Measurements from ENCODE around the gene DHX35. TPM values are rescaled to one million over a fixed set of nuclear protein-coding genes. Genes with fewer than 3 reads are reported as not detected.
A peak's percentile ranks its signal among the peaks of the same experiment; 100 is the strongest.

Gene DHX35
- total and polyA plus RNA-seq, 10 of the 15 experiments (the other 5 are each of a cell fraction or from before 2014, with no cell fraction given): 4.3 to 21.6 (median 14.9) TPM

DNA sequence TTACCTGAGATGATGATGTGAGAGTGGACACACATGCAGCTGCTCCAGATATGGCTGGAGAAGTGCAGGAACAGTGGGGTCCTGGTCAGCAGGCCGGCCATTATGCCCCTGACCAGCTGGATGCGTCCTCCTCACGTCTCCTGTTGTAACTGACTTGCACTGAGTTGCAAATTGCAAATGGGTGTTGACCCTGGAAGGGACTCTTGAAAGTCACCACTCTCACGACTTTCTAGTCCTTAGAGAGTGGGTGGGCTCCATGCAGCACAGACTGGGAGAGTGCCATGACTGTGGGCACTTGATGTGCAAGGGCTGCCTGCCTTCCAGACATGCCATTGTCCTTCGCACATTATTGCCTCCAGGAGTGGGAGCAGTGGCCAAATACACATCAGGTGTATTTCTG lies 25.1 kb upstream of the DHX35 start:
- H3K27ac ChIP-seq (ENCODE audit: control insufficient read depth, insufficient read depth): no peak overlapping the region
- no peak overlapping the region for H2AFZ ChIP-seq (ENCODE audit: control insufficient read depth, low read depth, low read length)
- TF ChIP-seq RAD51 (IDR thresholded peaks at IDR 0.05) (no peak), YY1 (IDR thresholded peaks at IDR 0.05; ENCODE audit: low read depth, low read length) (no peak)
- TF ChIP-seq, protein P1, sequence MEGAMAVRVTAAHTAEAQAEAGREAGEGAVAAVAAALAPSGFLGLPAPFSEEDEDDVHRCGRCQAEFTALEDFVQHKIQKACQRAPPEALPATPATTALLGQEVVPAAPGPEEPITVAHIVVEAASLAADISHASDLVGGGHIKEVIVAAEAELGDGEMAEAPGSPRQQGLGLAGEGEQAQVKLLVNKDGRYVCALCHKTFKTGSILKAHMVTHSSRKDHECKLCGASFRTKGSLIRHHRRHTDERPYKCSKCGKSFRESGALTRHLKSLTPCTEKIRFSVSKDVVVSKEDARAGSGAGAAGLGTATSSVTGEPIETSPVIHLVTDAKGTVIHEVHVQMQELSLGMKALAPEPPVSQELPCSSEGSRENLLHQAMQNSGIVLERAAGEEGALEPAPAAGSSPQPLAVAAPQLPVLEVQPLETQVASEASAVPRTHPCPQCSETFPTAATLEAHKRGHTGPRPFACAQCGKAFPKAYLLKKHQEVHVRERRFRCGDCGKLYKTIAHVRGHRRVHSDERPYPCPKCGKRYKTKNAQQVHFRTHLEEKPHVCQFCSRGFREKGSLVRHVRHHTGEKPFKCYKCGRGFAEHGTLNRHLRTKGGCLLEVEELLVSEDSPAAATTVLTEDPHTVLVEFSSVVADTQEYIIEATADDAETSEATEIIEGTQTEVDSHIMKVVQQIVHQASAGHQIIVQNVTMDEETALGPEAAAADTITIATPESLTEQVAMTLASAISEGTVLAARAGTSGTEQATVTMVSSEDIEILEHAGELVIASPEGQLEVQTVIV (IDR thresholded peaks at IDR 0.05; ENCODE audit: borderline replicate concordance, partially characterized antibody): no peak
- no peaks in the 10 kb centered on the region for H3K27me3 ChIP-seq (replicated peaks in 1 of 2; ENCODE audit: control insufficient read depth in 2 of 2, insufficient read depth in 2 of 2, low read length in 1 of 2)
- FAIRE-seq (no peak), ATAC-seq (no peak), DNase-seq (ENCODE audit: low read depth, low spot score) (no peak)
- H4K20me1 ChIP-seq (ENCODE audit: control insufficient read depth, insufficient read depth): no peaks in the 10 kb centered on the region
- ChIA-PET CTCF (interaction anchor here (0.7 to 1.2 kb wide), 6 partner anchors 11 to 278 kb away, joined by 3 to 16 read pairs (median 4); no protein-coding TSS in a partner anchor), POLR2A (interaction anchor here (1.1 to 1.4 kb wide), 2 partner anchors 9 to 27 kb away, joined by 3 to 4 read pairs; no protein-coding TSS in a partner anchor), RAD21 (ENCODE audit: unreplicated experiment) (interaction anchor here (0.9 to 1.8 kb wide), 4 partner anchors 9 to 59 kb away, joined by 4 to 7 read pairs (median 5); partner anchors contain the start of gene FAM83D), SMC1A (ENCODE audit: uncharacterized antibody, unreplicated experiment) (interaction anchor here (0.7 to 1.3 kb wide), 6 partner anchors 14 to 111 kb away, joined by 3 to 6 read pairs (median 3); no protein-coding TSS in a partner anchor)
- peaks cover 23 to 34% of the 10 kb centered on the region in 2 experiments for H3K36me3 ChIP-seq (ENCODE audit: control insufficient read depth in 2 of 2, insufficient read depth in 2 of 2, low read length in 1 of 2)
- in situ Hi-C loops (cut with MboI): no loop called here
- H3K79me2 ChIP-seq (ENCODE audit: control insufficient read depth, insufficient read depth, low read length): peaks cover 76% of the 10 kb centered on the region
- H3K4me2 ChIP-seq (ENCODE audit: control insufficient read depth, insufficient read depth): peak overlapping the region; percentile 7; the same call in 1 of the 2 replicates
- intact Hi-C loops (cut with micrococcal nuclease; ENCODE audit: unreplicated experiment): no loop called here
- no peaks in the 10 kb centered on the region; the same call in 1 of the 2 replicates for H3K4me1 ChIP-seq (ENCODE audit: control insufficient read depth, insufficient read depth, low read length)
- H3K9ac ChIP-seq (ENCODE audit: control insufficient read depth, insufficient read depth, low read length): no peak overlapping the region
- no TSS peak for BruUV-seq (replicated peaks)
- H3K9me3 ChIP-seq (replicated peaks; ENCODE audit: control insufficient read depth, insufficient read depth, low read length): no peaks in the 10 kb centered on the region
- H3K4me3 ChIP-seq: no peak overlapping the region
- WGBS (ENCODE audit: insufficient coverage, insufficient replicate concordance, low lambda C conversion rate, missing lambda C conversion rate): 76% methylated on average over 5 of the region's 5 CpGs
